ENCODE results near the gene CLASP2. TPM values are rescaled to one million over a fixed set of nuclear protein-coding genes. Genes with fewer than 3 reads are reported as not detected.
"Not testable (repeated sequence)": the region's sequence is repeated elsewhere in the genome, so short reads cannot be mapped to it uniquely, and the experiment has no call there.

Gene CLASP2
- total and polyA plus RNA-seq, 2 of the 4 experiments (the other 2 are of a cell fraction): 11.9 to 49.1 TPM

DNA sequence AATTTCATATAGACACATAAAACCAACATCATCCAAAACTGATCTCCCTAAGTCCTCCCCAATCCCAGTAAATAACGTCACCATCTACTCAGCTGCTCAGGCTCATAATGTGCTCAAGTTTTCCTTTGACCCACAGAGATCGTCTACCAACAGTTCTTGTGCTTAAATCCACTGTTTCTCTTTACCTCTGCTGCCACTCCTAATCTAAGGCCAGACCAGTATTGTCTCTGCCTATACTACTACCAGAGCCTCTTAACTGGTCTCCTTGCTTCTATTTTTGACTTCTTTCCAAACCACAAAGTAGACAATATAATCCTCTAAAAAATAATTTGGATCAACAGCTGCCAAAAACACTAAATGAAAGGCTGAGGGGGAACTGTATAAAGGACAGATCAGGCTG is 65.3 kb downstream of the CLASP2 start:
- Histone ChIP-seq H3K9me1 (ENCODE audit: insufficient read depth, low read length) (no peaks in the 10 kb centered on the region), H3K27ac (ENCODE audit: insufficient read depth, low read length) (no peak overlapping the region), H2AFZ (replicated peaks; ENCODE audit: low read length, poor library complexity) (no peak overlapping the region), H4K8ac (ENCODE audit: low read depth in 2 of 2, low read length in 2 of 2) (no peak overlapping the region), H3K27me3 (ENCODE audit: control insufficient read depth, insufficient read depth, low read length) (no peaks in the 10 kb centered on the region), H3K4me2 (ENCODE audit: low read depth, low read length) (no peak overlapping the region), H3K18ac (ENCODE audit: low read depth, low read length) (no peak overlapping the region), H3K56ac (ENCODE audit: extremely low read depth, insufficient read depth, low read length) (no peak overlapping the region), H4K91ac (ENCODE audit: insufficient read depth, low read depth, low read length) (no peak overlapping the region), H4K20me1 (ENCODE audit: insufficient read depth, low read length) (no peaks in the 10 kb centered on the region), H2BK15ac (ENCODE audit: low read depth, low read length) (no peak overlapping the region), H3K4me1 (ENCODE audit: control insufficient read depth, insufficient read depth, low read length) (no peaks in the 10 kb centered on the region), H2BK120ac (ENCODE audit: low read depth, low read length) (no peak overlapping the region), H2AK9ac (replicated peaks; ENCODE audit: low read depth, low read length, poor library complexity) (no peak overlapping the region), H3K9ac (ENCODE audit: low read depth, low read length) (no peak overlapping the region), H2BK20ac (ENCODE audit: low read depth, low read length) (no peak overlapping the region), H3K4ac (ENCODE audit: low read depth, low read length) (no peak overlapping the region), H2AK5ac (ENCODE audit: low read depth, low read length) (no peak overlapping the region), H3K14ac (replicated peaks; ENCODE audit: low read depth, low read length) (no peak overlapping the region), H3K4me3 (ENCODE audit: insufficient read depth, low read depth, low read length) (no peak overlapping the region), H2BK5ac (ENCODE audit: low read depth, low read length, poor library complexity, severe bottlenecking) (no peak overlapping the region), H3K36me3 (ENCODE audit: control insufficient read depth, insufficient read depth, low read length) (no peaks in the 10 kb centered on the region), H4K5ac (ENCODE audit: low read depth, low read length) (no peak overlapping the region), H3K9me3 (ENCODE audit: control insufficient read depth, insufficient read depth, low read length) (no peaks in the 10 kb centered on the region), H3K23ac (ENCODE audit: low read depth, low read length) (no peak overlapping the region), H3K79me1 (ENCODE audit: low read depth in 1 of 2, low read length in 2 of 2) (peaks cover 20 to 24% of the 10 kb centered on the region in 2 experiments)
- dilution Hi-C loops (cut with HindIII; ENCODE audit: low sequenced_read_pairs, unreplicated experiment) (no loop called here), in situ Hi-C loops (cut with MboI; ENCODE audit: low sequenced_read_pairs) (no loop called here), intact Hi-C loops (cut with micrococcal nuclease) (no loop called here)
- BruUV-seq (replicated peaks): no TSS peak
- ATAC-seq (ENCODE audit: low read depth) (no peak), DNase-seq (no peak)
- WGBS, 2 experiments (ENCODE audit: extremely low coverage in 2 of 2, insufficient read length in 1 of 2): 80% methylated on average over 2 of the region's 2 CpGs; no CpG with 5 or more reads in 1 of the 2 experiments
- CTCF ChIA-PET: no interaction called here
- TF ChIP-seq FOS (IDR thresholded peaks at IDR 0.05; ENCODE audit: low read depth, low read length): no peak
- POLR2A ChIA-PET (ENCODE audit: unreplicated experiment): interaction anchor here (0.9 kb wide), 1 partner anchor 145 kb away, joined by 3 read pairs; the partner anchor contains the start of gene PDCD6IP

GRCh38 chr3:33651101-33651500 is 67.0 kb downstream of the CLASP2 start:
- no CpG with 5 or more reads among the region's 4 CpGs for WGBS, 2 experiments (ENCODE audit: extremely low coverage in 2 of 2, insufficient read length in 1 of 2)
- H2BK5ac ChIP-seq (ENCODE audit: low read depth, low read length, poor library complexity, severe bottlenecking); H3K36me3 ChIP-seq (ENCODE audit: control insufficient read depth, insufficient read depth, low read length); H2BK120ac ChIP-seq (ENCODE audit: low read depth, low read length); H3K9ac ChIP-seq (ENCODE audit: low read depth, low read length); H3K23ac ChIP-seq (ENCODE audit: low read depth, low read length); H2BK20ac ChIP-seq (ENCODE audit: low read depth, low read length); CTCF ChIA-PET; H3K9me1 ChIP-seq (ENCODE audit: insufficient read depth, low read length); intact Hi-C loops (cut with micrococcal nuclease); H2AK9ac ChIP-seq (replicated peaks; ENCODE audit: low read depth, low read length, poor library complexity); H3K18ac ChIP-seq (ENCODE audit: low read depth, low read length); H3K14ac ChIP-seq (replicated peaks; ENCODE audit: low read depth, low read length); H2AFZ ChIP-seq (replicated peaks; ENCODE audit: low read length, poor library complexity); in situ Hi-C loops (cut with MboI; ENCODE audit: low sequenced_read_pairs); H4K91ac ChIP-seq (ENCODE audit: insufficient read depth, low read depth, low read length); dilution Hi-C loops (cut with HindIII; ENCODE audit: low sequenced_read_pairs, unreplicated experiment); H4K8ac ChIP-seq (ENCODE audit: low read depth in 2 of 2, low read length in 2 of 2); H4K5ac ChIP-seq (ENCODE audit: low read depth, low read length); H2AK5ac ChIP-seq (ENCODE audit: low read depth, low read length); H3K27me3 ChIP-seq (ENCODE audit: control insufficient read depth, insufficient read depth, low read length); H3K4me3 ChIP-seq (ENCODE audit: insufficient read depth, low read depth, low read length); ATAC-seq (ENCODE audit: low read depth); H3K4me2 ChIP-seq (ENCODE audit: low read depth, low read length); POLR2A ChIA-PET (ENCODE audit: unreplicated experiment); H3K4ac ChIP-seq (ENCODE audit: low read depth, low read length); H3K27ac ChIP-seq (ENCODE audit: insufficient read depth, low read length); H3K4me1 ChIP-seq (ENCODE audit: control insufficient read depth, insufficient read depth, low read length); H3K56ac ChIP-seq (ENCODE audit: extremely low read depth, insufficient read depth, low read length); H4K20me1 ChIP-seq (ENCODE audit: insufficient read depth, low read length); H2BK15ac ChIP-seq (ENCODE audit: low read depth, low read length); H3K9me3 ChIP-seq (ENCODE audit: control insufficient read depth, insufficient read depth, low read length); DNase-seq; BruUV-seq (replicated peaks): not testable (repeated sequence)
- H3K79me1 ChIP-seq (ENCODE audit: low read depth in 1 of 2, low read length in 2 of 2): peaks cover 20 to 26% of the 10 kb centered on the region in 2 experiments

All from IMR-90 (cell line).